Measurements from ENCODE around the gene PCTP. TPM values are rescaled to one million over a fixed set of nuclear protein-coding genes. Genes with fewer than 3 reads are reported as not detected.

PCTP gene
- 10 to 100 TPM; 14.8 to 19.3 TPM for total RNA-seq

GRCh38 chr17:55750750-55751657, at the start of gene PCTP:
PCTP (plus strand) TSS chr17:55751051; CDS start chr17:55751104, 53 bp downstream.

GRCh38 chr17:55722742-55723487, 27.9 kb upstream of the PCTP start, which contains the start of gene TMEM100:
TMEM100 (minus strand) TSS chr17:55722864; CDS start chr17:55721070, 1,794 bp downstream.

Other genes starting within 250 kb of the PCTP start
- gene SMIM36, start 239.6 kb upstream of the PCTP start, total RNA-seq = not detected
- gene TMEM100, start 28.2 kb upstream of the PCTP start, total RNA-seq = under 1 TPM in 1 of 2 donors, not detected in 1; under 0.01 TPM

All from melanocyte of skin (primary cell).